Measurements from ENCODE around the gene PTPRN2. TPM values are rescaled to one million over a fixed set of nuclear protein-coding genes. Genes with fewer than 3 reads are reported as not detected.

Gene PTPRN2
- total and polyA plus RNA-seq, 7 donors = 0.47 to 0.82 (median 0.51) TPM

DNA sequence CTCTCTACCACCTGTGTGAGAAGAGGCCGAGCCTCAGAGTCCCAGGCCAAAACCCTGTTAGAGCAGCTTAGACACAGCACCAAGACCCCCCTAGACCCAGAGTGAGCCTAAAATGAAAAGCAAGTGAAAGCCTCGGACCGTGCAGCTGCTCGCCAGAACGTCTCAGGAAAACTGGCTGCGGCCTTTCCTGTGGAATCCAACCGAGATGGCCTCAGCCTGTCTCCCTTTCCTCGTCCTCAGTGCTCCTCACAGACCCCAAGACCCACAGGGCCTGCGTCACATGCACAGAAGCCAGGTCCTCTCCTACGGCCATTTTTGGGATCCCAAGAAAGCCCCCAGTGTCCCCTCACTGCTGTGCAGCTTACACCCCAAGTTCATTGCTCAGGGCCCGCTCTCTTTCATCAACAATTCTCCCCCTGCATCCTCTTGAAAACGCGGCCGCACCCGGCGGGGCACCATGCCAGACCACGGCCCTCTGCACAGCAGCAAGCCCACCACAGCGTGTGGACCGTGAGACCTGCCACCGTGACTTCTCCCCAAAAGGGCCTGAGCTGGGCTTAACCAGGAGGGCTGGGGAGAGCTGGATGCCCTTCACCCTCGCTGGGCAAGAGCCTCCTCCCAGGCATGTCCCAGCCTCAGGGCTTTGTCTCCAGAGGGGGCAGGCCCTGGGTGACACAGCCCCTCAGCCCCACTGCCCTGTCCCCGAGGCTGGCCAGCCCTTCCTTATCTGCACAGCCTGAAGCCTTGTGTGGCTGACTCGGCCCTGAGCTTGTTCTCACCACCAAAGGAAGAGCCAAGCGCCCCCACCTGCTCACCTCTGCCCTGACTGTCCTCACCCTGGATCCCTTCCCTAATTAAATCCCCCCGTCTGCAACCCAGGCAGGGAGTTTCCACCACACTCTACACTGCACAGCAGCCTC, 142.9 kb downstream of the PTPRN2 start:
- no peak overlapping the region for H3K27ac ChIP-seq
- DNase-seq = no peak
- no peaks in the 10 kb centered on the region for H3K9me3 ChIP-seq
- H3K36me3 ChIP-seq (ENCODE audit: insufficient read depth in 1 of 2, low read depth in 1 of 2) = no peaks in the 10 kb centered on the region
- H3K27me3 ChIP-seq (ENCODE audit: insufficient read depth in 3 of 3, low read length in 2 of 3) = peaks cover 0 to 3% (median 0%) of the 10 kb centered on the region in 3 donors
- H3K4me3 ChIP-seq = no peak overlapping the region
- H3K4me1 ChIP-seq = no peaks in the 10 kb centered on the region
- no peak for ATAC-seq
- TF ChIP-seq, protein P1, sequence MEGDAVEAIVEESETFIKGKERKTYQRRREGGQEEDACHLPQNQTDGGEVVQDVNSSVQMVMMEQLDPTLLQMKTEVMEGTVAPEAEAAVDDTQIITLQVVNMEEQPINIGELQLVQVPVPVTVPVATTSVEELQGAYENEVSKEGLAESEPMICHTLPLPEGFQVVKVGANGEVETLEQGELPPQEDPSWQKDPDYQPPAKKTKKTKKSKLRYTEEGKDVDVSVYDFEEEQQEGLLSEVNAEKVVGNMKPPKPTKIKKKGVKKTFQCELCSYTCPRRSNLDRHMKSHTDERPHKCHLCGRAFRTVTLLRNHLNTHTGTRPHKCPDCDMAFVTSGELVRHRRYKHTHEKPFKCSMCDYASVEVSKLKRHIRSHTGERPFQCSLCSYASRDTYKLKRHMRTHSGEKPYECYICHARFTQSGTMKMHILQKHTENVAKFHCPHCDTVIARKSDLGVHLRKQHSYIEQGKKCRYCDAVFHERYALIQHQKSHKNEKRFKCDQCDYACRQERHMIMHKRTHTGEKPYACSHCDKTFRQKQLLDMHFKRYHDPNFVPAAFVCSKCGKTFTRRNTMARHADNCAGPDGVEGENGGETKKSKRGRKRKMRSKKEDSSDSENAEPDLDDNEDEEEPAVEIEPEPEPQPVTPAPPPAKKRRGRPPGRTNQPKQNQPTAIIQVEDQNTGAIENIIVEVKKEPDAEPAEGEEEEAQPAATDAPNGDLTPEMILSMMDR (IDR thresholded peaks at IDR 0.05) = no peak
- intact Hi-C loops (cut with DNase I) = no loop called here
- 65 to 70% (median 65%) methylated on average over 25 of the region's 25 CpGs for WGBS, 3 donors

DNA sequence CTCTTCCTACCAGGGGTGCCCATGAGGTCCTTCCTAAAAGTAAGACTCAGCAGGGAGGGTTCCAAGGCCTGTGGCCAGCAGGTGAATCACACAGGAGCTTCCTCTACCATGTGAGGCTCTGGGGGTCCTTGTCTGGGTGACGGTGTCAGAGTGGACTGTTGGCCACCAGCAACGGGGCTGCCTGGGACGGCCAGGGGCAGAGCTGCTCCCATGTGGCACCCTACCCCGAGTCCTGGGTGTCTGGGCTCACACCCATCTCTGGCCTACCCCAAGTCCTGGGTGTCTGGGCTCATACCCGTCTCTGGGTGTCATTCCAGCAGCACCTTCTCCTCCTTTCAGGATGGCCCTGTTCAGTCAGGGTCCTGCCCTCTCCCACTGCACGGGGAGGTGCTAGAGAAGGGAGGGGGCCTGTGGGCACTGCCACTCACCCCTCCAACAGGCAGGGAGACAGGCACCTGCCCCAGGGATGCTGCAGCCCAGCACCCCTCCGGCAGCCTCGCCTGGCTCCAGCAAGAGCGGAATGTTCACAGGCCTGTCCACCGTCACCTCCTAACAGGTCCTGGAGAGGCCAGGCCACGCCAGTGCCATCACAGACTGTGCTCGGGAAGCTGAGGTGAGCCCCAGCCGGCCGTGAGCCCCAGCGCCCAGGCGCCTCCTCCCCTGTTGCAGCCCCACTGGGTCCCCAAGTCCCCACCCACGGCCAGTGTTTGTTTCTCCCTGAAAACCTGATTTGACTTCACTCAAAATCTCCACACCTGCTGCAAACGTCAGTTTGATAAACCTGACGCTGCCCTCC, 143.7 kb downstream of the PTPRN2 start:
- TF ChIP-seq, protein P1 (IDR thresholded peaks at IDR 0.05) = no peak
- intact Hi-C loops (cut with DNase I) = no loop called here
- H3K27ac ChIP-seq = no peak overlapping the region
- H3K9me3 ChIP-seq = no peaks in the 10 kb centered on the region
- H3K27me3 ChIP-seq (ENCODE audit: insufficient read depth in 3 of 3, low read length in 2 of 3) = peaks cover 0 to 1% (median 0%) of the 10 kb centered on the region in 3 donors
- H3K4me1 ChIP-seq = no peaks in the 10 kb centered on the region
- no peaks in the 10 kb centered on the region for H3K36me3 ChIP-seq (ENCODE audit: insufficient read depth in 1 of 2, low read depth in 1 of 2)
- H3K4me3 ChIP-seq = no peak overlapping the region
- ATAC-seq = no peak
- 72 to 81% (median 72%) methylated on average over 17 to 19 of the region's 19 CpGs for WGBS, 3 donors
- no peak for DNase-seq

DNA sequence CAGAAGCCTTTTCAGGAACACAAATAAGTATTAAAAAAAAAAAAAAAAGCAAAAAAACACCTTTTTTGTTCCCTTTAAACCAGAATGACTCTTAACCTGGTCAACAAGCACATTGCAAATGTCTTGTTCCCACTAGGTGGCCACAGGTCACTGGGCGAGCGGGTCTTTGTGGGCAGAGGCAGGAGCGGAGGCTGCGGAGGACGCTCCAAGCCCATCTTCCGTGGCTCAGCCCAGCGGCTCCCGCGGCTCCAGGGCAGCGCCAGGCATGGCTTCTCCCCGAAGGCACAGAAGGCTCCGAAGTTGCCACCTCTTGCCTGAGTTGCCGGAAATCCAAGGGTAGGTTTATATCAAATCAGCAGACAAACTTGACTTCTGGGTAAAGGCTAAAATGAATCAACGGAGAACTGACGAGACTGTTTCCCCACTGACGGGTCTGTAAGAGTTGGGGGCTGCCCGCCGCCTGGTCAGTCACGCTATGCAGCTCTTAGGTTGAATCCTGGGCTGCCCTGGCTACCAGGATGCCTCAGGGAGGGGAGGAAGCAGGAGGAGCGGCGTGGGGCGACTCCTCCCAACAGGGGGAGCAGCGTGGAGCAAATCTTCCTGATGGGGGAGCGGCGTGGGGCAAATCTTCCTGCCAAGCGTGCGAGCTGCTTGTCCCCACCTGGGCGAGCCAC, 144.5 kb downstream of the PTPRN2 start:
- ATAC-seq = no peak
- H3K36me3 ChIP-seq (ENCODE audit: insufficient read depth in 1 of 2, low read depth in 1 of 2) = no peaks in the 10 kb centered on the region
- DNase-seq = no peak
- peaks cover 0 to 3% (median 0%) of the 10 kb centered on the region in 3 donors for H3K27me3 ChIP-seq (ENCODE audit: insufficient read depth in 3 of 3, low read length in 2 of 3)
- intact Hi-C loops (cut with DNase I) = no loop called here
- 80 to 82% (median 81%) methylated on average over 25 to 28 of the region's 28 CpGs for WGBS, 3 donors
- H3K4me3 ChIP-seq = no peak overlapping the region
- TF ChIP-seq, protein P1 (IDR thresholded peaks at IDR 0.05) = no peak
- H3K27ac ChIP-seq = no peak overlapping the region
- H3K4me1 ChIP-seq = no peaks in the 10 kb centered on the region
- H3K9me3 ChIP-seq = no peaks in the 10 kb centered on the region

DNA sequence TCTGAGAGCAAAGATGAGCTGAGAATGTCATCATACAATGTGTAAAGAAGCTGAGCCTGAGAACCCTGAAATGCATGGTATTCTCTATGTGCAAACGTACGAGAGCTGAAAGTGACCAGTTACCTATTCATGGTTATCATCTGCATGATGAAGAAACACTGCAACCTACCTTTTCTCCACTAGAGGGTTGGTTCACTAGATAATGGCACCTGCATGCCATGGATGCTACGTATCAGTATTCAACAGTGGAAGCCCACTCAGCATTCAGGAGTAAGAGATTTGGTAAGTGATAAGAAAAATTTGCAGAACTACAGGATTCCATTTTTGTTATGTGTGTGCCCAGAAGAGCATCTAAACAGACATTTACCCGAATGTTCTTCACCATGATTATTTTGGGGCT, 145.4 kb downstream of the PTPRN2 start:
- Histone ChIP-seq H3K9me3 (no peaks in the 10 kb centered on the region), H3K27ac (no peak overlapping the region), H3K4me3 (no peak overlapping the region), H3K4me1 (no peaks in the 10 kb centered on the region), H3K36me3 (ENCODE audit: insufficient read depth in 1 of 2, low read depth in 1 of 2) (no peaks in the 10 kb centered on the region), H3K27me3 (ENCODE audit: insufficient read depth in 3 of 3, low read length in 2 of 3) (peaks cover 0 to 3% (median 0%) of the 10 kb centered on the region in 3 donors)
- DNase-seq (no peak), ATAC-seq (no peak)
- TF ChIP-seq, protein P1 (IDR thresholded peaks at IDR 0.05) = no peak
- 71 to 74% (median 73%) methylated on average over 4 of the region's 4 CpGs for WGBS, 3 donors
- intact Hi-C loops (cut with DNase I) = no loop called here

Data from psoas muscle (tissue), 8 donors.